GM21528 (cell line): ENCODE measurements around the gene ADAMTS16.
"Not testable (repeated sequence)": the region's sequence is repeated elsewhere in the genome, so short reads cannot be mapped to it uniquely, and the experiment has no call there.

ENCODE experiments used
- ATAC-seq: cut with Tn5 transposase; IDR thresholded peaks from one replicate; pipeline ENCODE4 v1.9.1; 2021; ENCODE audit warnings: mild to moderate bottlenecking, moderate library complexity; ENCODE audit not compliant: unreplicated experiment, low FRiP score

The ADAMTS16 gene, protein sequence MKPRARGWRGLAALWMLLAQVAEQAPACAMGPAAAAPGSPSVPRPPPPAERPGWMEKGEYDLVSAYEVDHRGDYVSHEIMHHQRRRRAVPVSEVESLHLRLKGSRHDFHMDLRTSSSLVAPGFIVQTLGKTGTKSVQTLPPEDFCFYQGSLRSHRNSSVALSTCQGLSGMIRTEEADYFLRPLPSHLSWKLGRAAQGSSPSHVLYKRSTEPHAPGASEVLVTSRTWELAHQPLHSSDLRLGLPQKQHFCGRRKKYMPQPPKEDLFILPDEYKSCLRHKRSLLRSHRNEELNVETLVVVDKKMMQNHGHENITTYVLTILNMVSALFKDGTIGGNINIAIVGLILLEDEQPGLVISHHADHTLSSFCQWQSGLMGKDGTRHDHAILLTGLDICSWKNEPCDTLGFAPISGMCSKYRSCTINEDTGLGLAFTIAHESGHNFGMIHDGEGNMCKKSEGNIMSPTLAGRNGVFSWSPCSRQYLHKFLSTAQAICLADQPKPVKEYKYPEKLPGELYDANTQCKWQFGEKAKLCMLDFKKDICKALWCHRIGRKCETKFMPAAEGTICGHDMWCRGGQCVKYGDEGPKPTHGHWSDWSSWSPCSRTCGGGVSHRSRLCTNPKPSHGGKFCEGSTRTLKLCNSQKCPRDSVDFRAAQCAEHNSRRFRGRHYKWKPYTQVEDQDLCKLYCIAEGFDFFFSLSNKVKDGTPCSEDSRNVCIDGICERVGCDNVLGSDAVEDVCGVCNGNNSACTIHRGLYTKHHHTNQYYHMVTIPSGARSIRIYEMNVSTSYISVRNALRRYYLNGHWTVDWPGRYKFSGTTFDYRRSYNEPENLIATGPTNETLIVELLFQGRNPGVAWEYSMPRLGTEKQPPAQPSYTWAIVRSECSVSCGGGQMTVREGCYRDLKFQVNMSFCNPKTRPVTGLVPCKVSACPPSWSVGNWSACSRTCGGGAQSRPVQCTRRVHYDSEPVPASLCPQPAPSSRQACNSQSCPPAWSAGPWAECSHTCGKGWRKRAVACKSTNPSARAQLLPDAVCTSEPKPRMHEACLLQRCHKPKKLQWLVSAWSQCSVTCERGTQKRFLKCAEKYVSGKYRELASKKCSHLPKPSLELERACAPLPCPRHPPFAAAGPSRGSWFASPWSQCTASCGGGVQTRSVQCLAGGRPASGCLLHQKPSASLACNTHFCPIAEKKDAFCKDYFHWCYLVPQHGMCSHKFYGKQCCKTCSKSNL

GRCh38 chr5:5139777-5140478 is at the start of gene ADAMTS16:
ADAMTS16 (plus strand) TSS chr5:5140330; CDS start chr5:5140468, 138 bp downstream.
- ATAC-seq, result no peak

- no peak for ATAC-seq
Observed at GRCh38 chr5:5092149-5092548, 48.0 kb upstream of the ADAMTS16 start.

DNA sequence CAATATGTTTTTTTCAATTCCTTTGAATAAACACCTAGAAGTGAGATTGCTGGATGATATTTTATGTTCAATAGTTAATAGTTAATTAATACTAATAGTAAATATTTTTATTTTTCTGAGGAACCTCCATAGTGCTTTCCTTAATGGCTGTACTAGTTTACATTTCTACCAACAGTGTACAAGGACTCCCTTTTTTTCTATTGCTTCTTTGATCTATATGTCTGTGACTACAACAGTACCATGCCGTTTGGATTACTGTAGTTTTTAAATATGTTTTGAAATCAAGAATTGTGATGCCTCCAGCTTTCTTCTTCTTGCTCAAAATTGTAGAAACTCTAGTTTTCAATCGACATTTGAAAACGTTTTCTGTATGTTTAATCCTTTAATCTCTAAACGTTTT is 39.5 kb upstream of the ADAMTS16 start:
- ATAC-seq, result no peak

DNA sequence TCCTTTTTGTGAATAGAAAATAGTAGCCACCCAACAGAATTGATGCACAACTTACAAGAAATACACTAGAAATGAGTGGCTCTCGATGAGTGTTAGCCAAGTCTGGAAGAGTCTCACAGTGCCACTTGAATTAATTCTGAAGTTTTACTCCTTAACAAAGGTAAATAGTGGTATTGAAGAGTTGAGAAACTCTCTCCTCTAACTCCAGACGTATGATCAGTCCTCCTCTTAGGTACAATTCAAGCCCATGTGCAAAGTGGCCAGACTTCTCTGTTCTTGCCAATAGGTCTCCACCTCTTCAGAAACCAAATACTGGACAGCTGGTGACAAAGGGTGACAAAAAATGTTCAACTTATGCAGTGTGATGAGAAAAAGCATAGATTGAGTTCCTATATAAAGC is 38.5 kb upstream of the ADAMTS16 start:
- ATAC-seq, result no peak

- ATAC-seq, result no peak
Observed at GRCh38 chr5:5103245-5103644, 36.9 kb upstream of the ADAMTS16 start.

- ATAC-seq, result no peak
Observed at GRCh38 chr5:5104550-5104949, 35.6 kb upstream of the ADAMTS16 start.

- ATAC-seq, result no peak
Observed at GRCh38 chr5:5105531-5105930, 34.6 kb upstream of the ADAMTS16 start.

- ATAC-seq, result no peak
Observed at GRCh38 chr5:5116956-5117355, 23.2 kb upstream of the ADAMTS16 start.

DNA sequence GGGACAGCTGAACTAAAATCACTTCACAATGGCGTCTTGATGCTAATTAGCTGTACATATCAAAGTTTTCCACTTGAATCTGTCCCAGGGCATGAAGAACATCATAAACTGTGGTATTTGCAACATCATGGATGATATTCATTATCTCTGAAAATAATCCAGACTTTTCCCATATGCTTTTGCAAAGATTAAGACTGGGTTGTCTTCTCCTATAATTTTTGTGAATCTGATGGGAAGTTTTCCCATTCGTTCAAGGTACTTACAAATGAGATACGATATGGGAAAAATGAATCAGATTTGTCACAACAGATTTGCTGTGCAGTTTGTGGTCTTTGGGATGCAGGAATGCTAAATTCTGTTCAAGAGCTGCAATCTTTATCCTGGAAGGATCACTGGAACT is 17.4 kb upstream of the ADAMTS16 start:
- no peak for ATAC-seq

- no peak for ATAC-seq
Observed at GRCh38 chr5:5124231-5124630, 15.9 kb upstream of the ADAMTS16 start.

DNA sequence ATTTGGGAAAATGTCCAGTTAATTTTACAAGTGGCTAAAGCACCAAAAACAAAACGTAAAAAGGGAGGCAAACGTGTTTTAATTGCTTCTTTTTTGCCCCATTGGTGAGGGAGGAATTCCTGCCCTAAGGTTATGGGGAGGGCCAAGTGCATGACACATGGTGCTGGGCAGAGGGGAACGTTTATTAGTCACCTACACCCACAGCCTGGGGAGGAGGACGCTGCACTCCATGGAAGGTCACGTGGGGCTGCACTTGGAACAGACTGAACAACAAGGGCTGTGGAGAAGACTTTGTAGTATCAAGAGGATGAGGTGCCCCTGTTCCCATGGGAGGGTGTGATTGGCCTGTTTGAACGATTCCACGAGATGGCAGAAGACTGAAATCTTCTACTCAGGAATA is 13.7 kb upstream of the ADAMTS16 start:
- ATAC-seq, result no peak

DNA sequence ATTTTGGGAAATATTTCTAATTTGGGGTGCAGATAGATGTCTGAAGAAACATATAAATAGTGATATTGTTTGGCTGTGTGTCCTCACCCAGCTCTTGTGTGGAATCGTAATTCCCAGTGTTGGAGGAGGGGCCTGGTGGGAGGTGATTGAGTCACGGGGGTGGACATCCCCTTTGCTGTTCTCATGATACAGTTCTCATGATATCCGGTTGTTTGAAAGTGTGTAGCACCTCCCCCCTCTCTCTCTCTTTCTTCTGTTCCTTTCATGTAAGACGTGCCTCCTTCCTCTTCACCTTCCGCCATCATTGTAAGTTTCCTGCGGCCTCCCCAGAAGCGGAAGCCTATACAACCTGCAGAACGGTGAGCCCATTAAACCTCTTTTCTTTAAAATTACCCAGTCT is 11.4 kb upstream of the ADAMTS16 start:
- ATAC-seq, result no peak

GRCh38 chr5:5132234-5132633 is 7.9 kb upstream of the ADAMTS16 start:
- no peak for ATAC-seq

DNA sequence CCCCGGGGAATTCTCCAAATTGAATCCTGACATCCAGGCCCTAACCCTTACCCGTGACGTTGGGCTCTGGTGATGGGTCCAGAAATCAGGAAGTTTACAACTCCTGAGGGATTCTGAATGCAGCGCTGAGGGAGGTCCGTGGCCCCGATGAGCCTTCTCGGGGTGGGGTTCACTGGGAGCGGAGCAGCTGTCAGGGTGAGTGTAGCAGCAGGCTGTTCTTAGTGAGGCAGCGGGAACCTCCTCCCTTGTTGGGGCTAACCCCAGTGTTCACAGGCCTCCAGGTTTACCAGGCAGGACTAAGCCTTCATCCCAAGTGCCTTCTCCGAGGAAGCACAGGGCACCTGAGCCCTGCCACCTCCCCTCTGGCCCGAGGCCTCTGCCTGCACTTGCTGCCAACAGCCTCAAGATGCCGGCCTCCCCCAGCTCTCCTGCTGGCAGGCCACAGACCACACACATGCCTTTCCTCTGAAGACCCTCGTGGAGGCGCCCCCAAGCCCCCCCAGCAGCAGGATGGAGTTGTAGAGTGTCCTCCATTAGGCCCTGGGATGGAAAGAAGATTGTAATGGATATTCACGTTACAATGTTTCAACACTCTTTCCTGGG is 7.3 kb upstream of the ADAMTS16 start:
- ATAC-seq, result no peak

DNA sequence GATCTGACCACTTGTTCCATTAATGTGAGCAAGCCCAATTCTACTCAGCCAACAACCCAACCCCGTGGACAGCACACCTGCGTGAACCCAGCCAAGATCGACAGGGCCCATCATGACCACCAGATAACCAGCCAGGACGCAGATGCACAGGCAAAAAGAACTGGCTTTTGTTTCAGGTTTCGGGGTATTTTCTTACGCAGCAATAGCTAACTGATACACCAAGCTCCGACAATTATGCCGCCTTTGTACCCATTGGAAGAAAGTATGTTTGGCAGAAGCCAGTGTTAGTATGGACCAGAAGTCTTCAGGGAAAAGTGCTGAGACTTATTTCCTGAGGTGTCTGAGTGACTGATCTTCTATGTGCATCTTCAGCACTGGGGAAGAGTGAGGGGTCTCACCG is 6.0 kb upstream of the ADAMTS16 start:
- no peak for ATAC-seq

DNA sequence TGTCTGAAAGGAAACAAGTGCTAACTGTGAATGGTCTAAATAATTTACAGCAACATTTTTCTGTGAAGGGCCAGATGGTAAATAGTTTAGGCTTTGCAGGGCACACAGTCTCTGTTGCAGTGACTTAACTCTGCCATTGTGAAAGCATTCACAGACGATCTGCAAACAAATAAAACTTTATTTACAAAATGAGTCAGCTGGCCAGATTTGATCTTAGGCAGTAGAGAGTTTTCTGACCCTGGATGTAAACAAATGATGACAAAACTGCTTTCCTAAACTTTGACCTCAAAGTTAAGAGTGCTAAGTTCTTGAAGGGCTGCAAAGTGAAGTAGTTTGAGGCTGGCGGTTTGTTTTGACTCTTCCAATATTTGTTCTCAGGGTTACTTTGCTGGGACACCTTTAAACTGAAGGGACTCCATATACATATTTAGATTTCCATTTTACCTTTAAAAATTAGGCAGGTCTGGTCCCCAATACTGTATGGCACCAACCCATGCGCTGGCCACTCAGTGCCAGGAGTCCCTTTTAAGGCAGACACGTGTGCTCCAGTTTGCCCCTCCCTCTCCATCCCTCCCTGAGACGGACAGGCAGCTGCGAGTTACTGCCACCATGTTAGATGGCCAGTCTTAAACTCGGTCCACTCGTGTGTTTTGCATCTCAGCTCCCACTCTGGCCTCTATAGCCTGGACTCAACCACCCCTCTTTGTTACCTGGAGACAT is 4.0 kb upstream of the ADAMTS16 start:
- ATAC-seq, result no peak

DNA sequence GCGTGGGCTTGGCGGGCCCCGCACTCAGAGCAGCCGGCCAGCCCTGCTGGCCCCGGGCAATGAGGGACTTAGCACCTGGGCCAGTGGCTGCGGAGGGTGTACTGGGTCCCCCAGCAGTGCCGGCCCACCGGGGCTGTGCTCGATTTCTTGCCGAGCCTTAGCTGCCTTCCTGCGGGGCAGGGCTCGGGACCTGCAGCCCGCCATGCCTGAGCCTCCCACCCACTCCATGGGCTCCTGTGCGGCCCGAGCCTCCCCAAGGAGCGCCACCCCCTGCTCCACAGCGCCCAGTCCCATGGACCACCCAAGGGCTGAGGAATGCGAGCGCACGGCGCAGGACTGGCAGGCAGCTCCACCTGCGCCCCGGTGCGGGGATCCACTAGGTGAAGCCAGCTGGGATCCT is 2.3 kb upstream of the ADAMTS16 start:
- ATAC-seq, result not testable (repeated sequence)

DNA sequence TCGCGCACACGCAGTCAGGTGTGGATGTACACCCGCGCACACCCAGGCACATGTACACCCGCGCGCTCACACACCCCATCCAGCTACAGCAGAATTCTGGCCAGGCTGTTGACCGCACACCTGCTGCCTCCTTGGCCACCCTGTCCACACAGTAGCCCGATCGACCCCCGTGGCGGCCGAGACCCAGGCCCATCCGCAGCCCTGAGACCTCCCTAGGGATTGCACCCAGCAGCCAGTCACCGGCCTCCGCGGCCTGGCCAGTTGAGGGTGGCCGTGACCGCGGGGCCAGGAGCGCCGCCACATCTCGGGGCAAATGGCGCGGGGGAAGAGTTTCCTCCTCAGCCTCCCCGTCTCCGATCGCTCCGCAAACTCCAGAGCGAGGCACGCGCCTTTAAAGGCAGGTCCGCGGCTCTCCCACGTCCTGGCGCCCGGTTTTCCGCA is 774 bp upstream of the ADAMTS16 start:
- no peak for ATAC-seq
